ENCODE results near the gene SH2D4B. TPM values are rescaled to one million over a fixed set of nuclear protein-coding genes. Genes with fewer than 3 reads are reported as not detected.

The SH2D4B gene
- total RNA-seq, 2 experiments from 2014 or later: 0.05 to 0.10 TPM

GRCh38 chr10:80569131-80569895 lies 31.6 kb downstream of the SH2D4B start:
- Mint-ChIP-seq H3K4me1 (ENCODE audit: low read depth) (no peaks in the 10 kb centered on the region), H3K4me3 (no peak overlapping the region), H3K36me3 (ENCODE audit: low read depth) (no peaks in the 10 kb centered on the region), H3K9me3 (no peaks in the 10 kb centered on the region), H3K27me3 (ENCODE audit: low read depth) (peaks cover 3% of the 10 kb centered on the region), H3K27ac (no peak overlapping the region)
- CTCF ChIA-PET: interaction anchor here (1.1 to 1.2 kb wide), 2 partner anchors 20 to 27 kb away, joined by 3 to 4 read pairs; no protein-coding TSS in a partner anchor
- intact Hi-C loops (cut with micrococcal nuclease): no loop called here
- no peak for DNase-seq

- CTCF ChIA-PET: no interaction called here
- intact Hi-C loops (cut with micrococcal nuclease): no loop called here
- Mint-ChIP-seq H3K27ac (no peak overlapping the region), H3K9me3 (no peaks in the 10 kb centered on the region), H3K4me3 (no peak overlapping the region), H3K36me3 (ENCODE audit: low read depth) (no peaks in the 10 kb centered on the region), H3K27me3 (ENCODE audit: low read depth) (peaks cover 3% of the 10 kb centered on the region), H3K4me1 (ENCODE audit: low read depth) (no peaks in the 10 kb centered on the region)
- DNase-seq: no peak
Observed at GRCh38 chr10:80571352-80571751, 33.6 kb downstream of the SH2D4B start.

DNA sequence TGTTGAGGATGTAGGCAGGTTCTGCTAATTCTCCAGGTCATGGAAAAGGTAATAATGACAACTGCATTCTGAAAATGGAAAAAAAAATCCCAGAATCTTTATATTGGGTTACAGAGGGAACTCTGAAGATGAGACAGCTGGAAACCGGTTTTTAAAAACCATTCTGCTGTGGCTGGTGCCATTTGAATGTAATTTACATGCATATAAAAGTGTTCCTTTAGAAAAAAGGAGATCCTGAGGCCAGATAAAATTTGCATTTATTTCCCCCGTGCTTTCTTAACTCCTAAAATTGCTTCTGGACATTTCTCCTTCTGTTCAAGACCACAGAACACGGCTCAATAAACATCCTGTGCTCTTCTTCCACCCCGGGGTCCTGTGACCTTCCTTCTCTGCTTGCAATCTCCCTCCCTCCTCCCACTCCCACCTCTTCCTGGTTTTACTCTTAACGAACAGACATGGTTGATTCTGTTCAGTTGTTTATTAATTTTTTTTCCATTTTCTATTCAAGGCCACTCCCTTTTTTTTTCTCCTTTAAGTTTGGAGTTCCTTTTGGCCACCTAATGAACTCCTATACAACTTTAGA lies 41.6 kb downstream of the SH2D4B start:
- CTCF ChIA-PET: interaction anchor here (0.7 kb wide), 1 partner anchor 20 kb away, joined by 3 read pairs; no protein-coding TSS in a partner anchor
- no peak overlapping the region for H3K4me3 Mint-ChIP-seq
- H3K27ac Mint-ChIP-seq: no peak overlapping the region
- intact Hi-C loops (cut with micrococcal nuclease): no loop called here
- peaks cover 4% of the 10 kb centered on the region for H3K9me3 Mint-ChIP-seq
- no peaks in the 10 kb centered on the region for H3K27me3 Mint-ChIP-seq (ENCODE audit: low read depth)
- no peak for DNase-seq
- H3K4me1 Mint-ChIP-seq (ENCODE audit: low read depth): peaks cover 6% of the 10 kb centered on the region
- H3K36me3 Mint-ChIP-seq (ENCODE audit: low read depth): no peaks in the 10 kb centered on the region

DNA sequence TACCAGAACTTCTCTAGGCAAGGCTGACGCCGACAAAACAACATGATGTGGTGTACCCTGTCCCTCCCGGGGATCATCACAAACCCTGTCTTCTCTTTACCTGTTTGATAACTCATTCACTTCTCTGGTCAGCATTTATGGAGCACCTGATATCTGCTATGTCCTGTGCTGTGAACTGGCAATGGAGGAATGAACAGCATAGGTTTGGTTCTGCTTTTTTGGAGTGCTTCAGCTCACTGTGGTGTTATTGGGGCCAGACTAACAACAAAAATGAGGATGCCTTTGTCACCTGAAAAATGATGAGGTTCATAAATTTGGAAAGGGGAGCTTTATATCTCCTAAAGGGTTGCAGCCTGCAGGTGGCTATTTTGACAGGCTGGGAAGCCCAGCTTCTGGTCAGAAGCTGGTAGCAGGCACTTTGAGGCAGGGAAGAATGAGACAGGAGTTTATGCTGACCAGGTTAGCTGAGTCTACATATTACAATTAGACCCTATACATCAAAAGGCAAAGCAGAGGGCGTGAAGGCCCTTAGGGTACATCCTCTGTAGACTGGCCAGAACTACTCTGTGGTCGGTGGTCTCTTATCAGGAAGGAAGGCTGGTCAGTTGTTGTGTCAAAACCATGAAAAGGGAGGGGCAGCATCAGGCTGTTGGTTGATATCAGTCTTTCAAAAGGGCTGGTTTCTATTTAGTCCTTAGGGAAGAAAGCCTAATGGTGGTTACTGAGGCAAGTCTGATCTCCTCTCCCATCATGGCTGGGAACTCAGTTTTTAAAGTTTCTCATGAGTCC lies 42.3 kb downstream of the SH2D4B start:
- H3K9me3 Mint-ChIP-seq: peaks cover 4% of the 10 kb centered on the region
- H3K4me3 Mint-ChIP-seq: no peak overlapping the region
- CTCF ChIA-PET: no interaction called here
- H3K36me3 Mint-ChIP-seq (ENCODE audit: low read depth): no peaks in the 10 kb centered on the region
- intact Hi-C loops (cut with micrococcal nuclease): no loop called here
- no peak overlapping the region for H3K27ac Mint-ChIP-seq
- no peaks in the 10 kb centered on the region for H3K27me3 Mint-ChIP-seq (ENCODE audit: low read depth)
- no peak for DNase-seq
- peaks cover 6% of the 10 kb centered on the region for H3K4me1 Mint-ChIP-seq (ENCODE audit: low read depth)

GRCh38 chr10:80580638-80581468 lies 43.2 kb downstream of the SH2D4B start:
- Mint-ChIP-seq H3K4me1 (ENCODE audit: low read depth) (peaks cover 6% of the 10 kb centered on the region), H3K9me3 (peaks cover 4% of the 10 kb centered on the region), H3K4me3 (no peak overlapping the region), H3K27ac (no peak overlapping the region), H3K36me3 (ENCODE audit: low read depth) (no peaks in the 10 kb centered on the region), H3K27me3 (ENCODE audit: low read depth) (no peaks in the 10 kb centered on the region)
- DNase-seq: no peak
- intact Hi-C loops (cut with micrococcal nuclease): no loop called here
- CTCF ChIA-PET: interaction anchor here (0.5 to 0.9 kb wide), 2 partner anchors 15 to 70 kb away, joined by 3 to 4 read pairs; no protein-coding TSS in a partner anchor

GRCh38 chr10:80581469-80581835 lies 43.8 kb downstream of the SH2D4B start:
- no peak overlapping the region for H3K27ac Mint-ChIP-seq
- CTCF ChIA-PET: interaction anchor here (0.5 to 0.9 kb wide), 2 partner anchors 15 to 70 kb away, joined by 3 to 4 read pairs; no protein-coding TSS in a partner anchor
- peaks cover 4% of the 10 kb centered on the region for H3K9me3 Mint-ChIP-seq
- no peaks in the 10 kb centered on the region for H3K36me3 Mint-ChIP-seq (ENCODE audit: low read depth)
- H3K4me1 Mint-ChIP-seq (ENCODE audit: low read depth): peaks cover 6% of the 10 kb centered on the region
- H3K27me3 Mint-ChIP-seq (ENCODE audit: low read depth): no peaks in the 10 kb centered on the region
- intact Hi-C loops (cut with micrococcal nuclease): no loop called here
- DNase-seq: no peak
- no peak overlapping the region for H3K4me3 Mint-ChIP-seq

GRCh38 chr10:80582286-80582960 lies 44.7 kb downstream of the SH2D4B start:
- intact Hi-C loops (cut with micrococcal nuclease): loop anchor here (2.0 kb wide), 2 partner anchors 52 to 138 kb away; no protein-coding TSS in a partner anchor
- peaks cover 6% of the 10 kb centered on the region for H3K4me1 Mint-ChIP-seq (ENCODE audit: low read depth)
- CTCF ChIA-PET: no interaction called here

DNA sequence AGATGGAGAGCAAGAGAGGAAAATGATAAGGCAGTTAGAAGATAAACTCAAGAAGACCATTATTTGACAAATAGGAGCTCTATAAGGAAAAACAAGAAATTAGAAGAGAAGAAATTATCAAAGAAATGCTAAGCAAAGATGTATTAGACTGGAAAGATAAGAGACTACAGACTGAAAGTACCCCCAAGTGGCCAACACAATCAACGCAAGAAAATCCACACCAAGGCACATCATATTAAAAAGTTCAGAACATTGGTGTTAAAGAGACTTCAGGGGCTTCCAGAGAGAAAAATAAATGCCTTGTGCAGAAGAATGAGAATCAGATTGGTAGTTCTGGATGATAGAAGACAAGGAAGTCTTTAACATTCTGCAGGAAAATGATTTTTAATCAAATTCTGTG lies 46.0 kb downstream of the SH2D4B start:
- CTCF ChIA-PET: interaction anchor here (2.0 kb wide), 1 partner anchor 15 kb away, joined by 8 read pairs; no protein-coding TSS in a partner anchor
- Mint-ChIP-seq H3K4me3 (no peak overlapping the region), H3K27ac (no peak overlapping the region), H3K4me1 (ENCODE audit: low read depth) (peaks cover 6% of the 10 kb centered on the region), H3K27me3 (ENCODE audit: low read depth) (no peaks in the 10 kb centered on the region), H3K9me3 (no peaks in the 10 kb centered on the region), H3K36me3 (ENCODE audit: low read depth) (no peaks in the 10 kb centered on the region)
- DNase-seq: no peak
- intact Hi-C loops (cut with micrococcal nuclease): loop anchor here (1.0 to 2.0 kb wide), 3 partner anchors 53 to 205 kb away; no protein-coding TSS in a partner anchor

More at GRCh38 chr10:80582286-80582960, 44.7 kb downstream of the SH2D4B start:
- Mint-ChIP-seq H3K27me3 (ENCODE audit: low read depth) (no peaks in the 10 kb centered on the region), H3K4me3 (no peak overlapping the region), H3K27ac (no peak overlapping the region), H3K36me3 (ENCODE audit: low read depth) (no peaks in the 10 kb centered on the region), H3K9me3 (no peaks in the 10 kb centered on the region)
- no peak for DNase-seq

DNA sequence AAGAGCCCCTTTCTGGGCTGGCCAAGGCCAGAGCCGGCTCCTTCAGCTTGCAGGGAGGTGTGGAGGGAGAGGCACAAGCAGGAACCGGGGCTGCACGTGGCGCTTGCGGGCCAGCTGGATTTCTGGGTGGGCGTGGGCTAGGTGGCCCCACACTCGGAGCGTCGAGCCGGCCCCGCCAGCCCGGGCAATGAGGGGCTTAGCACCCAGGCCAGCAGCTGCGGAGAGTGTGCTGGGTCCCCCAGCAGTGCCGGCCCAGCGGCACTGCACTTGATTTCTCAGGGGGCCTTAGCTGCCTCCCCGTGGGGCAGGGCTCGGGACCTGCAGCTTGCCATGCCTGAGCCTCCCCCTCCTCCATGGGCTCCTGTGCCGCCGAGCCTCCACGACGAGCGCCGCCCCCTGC lies 48.1 kb downstream of the SH2D4B start:
- intact Hi-C loops (cut with micrococcal nuclease): no loop called here
- Mint-ChIP-seq H3K27me3 (ENCODE audit: low read depth) (no peaks in the 10 kb centered on the region), H3K4me1 (ENCODE audit: low read depth) (no peaks in the 10 kb centered on the region), H3K36me3 (ENCODE audit: low read depth) (no peaks in the 10 kb centered on the region), H3K9me3 (no peaks in the 10 kb centered on the region), H3K4me3 (no peak overlapping the region), H3K27ac (no peak overlapping the region)
- CTCF ChIA-PET: no interaction called here
- DNase-seq: no peak

DNA sequence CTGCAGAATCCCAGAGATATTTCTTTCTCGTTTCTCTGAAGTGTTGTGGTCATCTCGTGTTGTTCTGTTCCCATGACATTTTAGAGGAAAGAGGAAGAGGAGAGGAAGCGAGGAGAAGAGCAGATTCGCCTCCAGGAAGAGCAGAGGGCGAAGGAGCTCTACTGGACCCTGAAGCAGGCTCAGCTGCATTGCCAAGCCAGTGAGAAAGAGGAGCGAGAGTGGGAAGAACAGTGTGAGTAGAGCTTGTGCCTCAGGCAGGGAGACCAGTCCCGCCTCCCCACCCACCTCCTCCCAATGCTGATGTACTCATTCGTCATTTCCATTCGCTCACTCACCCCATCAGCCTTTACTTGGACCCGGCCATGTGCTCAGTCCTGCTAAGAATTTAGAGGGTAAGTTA lies 50.8 kb downstream of the SH2D4B start:
- CTCF ChIA-PET: interaction anchor here (0.9 to 1.9 kb wide), 6 partner anchors 8 to 210 kb away, joined by 3 to 10 read pairs (median 4); no protein-coding TSS in a partner anchor
- H3K4me1 Mint-ChIP-seq (ENCODE audit: low read depth): no peaks in the 10 kb centered on the region
- no peak overlapping the region for H3K4me3 Mint-ChIP-seq

GRCh38 chr10:80589726-80590373 lies 52.1 kb downstream of the SH2D4B start:
- no peaks in the 10 kb centered on the region for H3K36me3 Mint-ChIP-seq (ENCODE audit: low read depth)
- no peaks in the 10 kb centered on the region for H3K27me3 Mint-ChIP-seq (ENCODE audit: low read depth)
- no peak overlapping the region for H3K4me3 Mint-ChIP-seq
- DNase-seq: no peak
- no peaks in the 10 kb centered on the region for H3K9me3 Mint-ChIP-seq
- H3K27ac Mint-ChIP-seq: no peak overlapping the region
- CTCF ChIA-PET: interaction anchor here (1.0 to 1.9 kb wide), 3 partner anchors 10 to 211 kb away, joined by 3 to 10 read pairs (median 4); no protein-coding TSS in a partner anchor
- intact Hi-C loops (cut with micrococcal nuclease): no loop called here
- H3K4me1 Mint-ChIP-seq (ENCODE audit: low read depth): no peaks in the 10 kb centered on the region

More for the DNA sequence above, 50.8 kb downstream of the SH2D4B start:
- no peak overlapping the region for H3K27ac Mint-ChIP-seq
- H3K36me3 Mint-ChIP-seq (ENCODE audit: low read depth): no peaks in the 10 kb centered on the region
- DNase-seq: no peak
- intact Hi-C loops (cut with micrococcal nuclease): no loop called here
- no peaks in the 10 kb centered on the region for H3K27me3 Mint-ChIP-seq (ENCODE audit: low read depth)
- no peaks in the 10 kb centered on the region for H3K9me3 Mint-ChIP-seq
